Spinal cord (tissue), 10 donors: ENCODE measurements around the gene PDCD1. TPM values are rescaled to one million over a fixed set of nuclear protein-coding genes. Genes with fewer than 3 reads are reported as not detected.

ENCODE experiments used
- DNase-seq, 6 donors: peaks; one replicate each; pipeline versions ENCODE4 v3.0.0 to v3.0.0-alpha.2; 2013 to 2015; ENCODE audit warnings: low spot score in 6 of 6, low read depth in 4 of 6
- H3K27ac ChIP-seq: one replicate; pipeline ENCODE4 v1.5.1; 2013; ENCODE audit warnings: low read depth, low read length, control low read depth
- H3K27me3 ChIP-seq: one replicate; pipeline ENCODE4 v1.6.1; 2013; ENCODE audit warnings: low read length; ENCODE audit not compliant: control insufficient read depth, insufficient read depth
- H3K36me3 ChIP-seq: one replicate; pipeline ENCODE4 v1.6.1; 2013; ENCODE audit warnings: low read length; ENCODE audit not compliant: control insufficient read depth, insufficient read depth
- H3K4me1 ChIP-seq: one replicate; pipeline ENCODE4 v1.6.1; 2013; ENCODE audit warnings: low read length; ENCODE audit not compliant: control insufficient read depth, insufficient read depth
- H3K4me3 ChIP-seq: one replicate; pipeline ENCODE4 v1.5.1; 2013; ENCODE audit warnings: low read depth, low read length, control low read depth
- H3K9me3 ChIP-seq: one replicate; pipeline ENCODE4 v1.6.1; 2013; ENCODE audit warnings: low read length; ENCODE audit not compliant: control insufficient read depth, insufficient read depth
- WGBS: methylation state at CpG from one replicate; pipeline ENCODE4 v1.1.5; 2013; ENCODE audit warnings: missing lambda C conversion rate; ENCODE audit not compliant: insufficient coverage; 5-methylcytosine and 5-hydroxymethylcytosine counted together
- polyA plus RNA-seq, 2 donors: library from polyadenylated mRNA; unstranded; fragments of 120-200 nt; gene quantifications; one replicate each; pipeline ENCODE4 v1.2.1, GENCODE V29; 2013; ENCODE audit not compliant: insufficient read length in 2 of 2
- total RNA-seq, 2 donors: library from RNA; depleted of rRNA in 1 of 2; stranded (reverse); fragments of 120-200 nt in 1 of 2; fragments of >200 nt in 1 of 2; gene quantifications; one replicate each; pipeline versions ENCODE4 v1.2.3 to v1.2.4, GENCODE V29; 2013 to 2014
- donor health status: healthy.

The PDCD1 gene
- total and polyA plus RNA-seq, 4 donors = 0.06 to 0.20 TPM; not detected in 2

GRCh38 chr2:241814643-241815476 lies 43.8 kb downstream of the PDCD1 start:
- 87% methylated on average over 49 of the region's 52 CpGs for WGBS
- H3K9me3 ChIP-seq = no peaks in the 10 kb centered on the region
- no peak overlapping the region for H3K4me3 ChIP-seq
- no peak for DNase-seq
- peaks cover 15% of the 10 kb centered on the region for H3K36me3 ChIP-seq
- H3K4me1 ChIP-seq = peaks cover 54% of the 10 kb centered on the region
- H3K27ac ChIP-seq = no peak overlapping the region
- no peaks in the 10 kb centered on the region for H3K27me3 ChIP-seq

DNA sequence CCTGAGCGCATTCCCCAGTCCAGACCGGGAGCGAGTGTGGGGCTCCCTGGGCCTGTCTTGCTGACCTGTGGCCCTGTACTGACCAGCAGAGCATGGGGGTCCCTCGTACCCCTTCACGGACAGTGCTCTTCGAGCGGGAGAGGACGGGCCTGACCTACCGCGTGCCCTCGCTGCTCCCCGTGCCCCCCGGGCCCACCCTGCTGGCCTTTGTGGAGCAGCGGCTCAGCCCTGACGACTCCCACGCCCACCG lies 44.4 kb downstream of the PDCD1 start:
- Histone ChIP-seq H3K36me3 (peaks cover 15% of the 10 kb centered on the region), H3K9me3 (no peaks in the 10 kb centered on the region), H3K27ac (no peak overlapping the region), H3K4me1 (peaks cover 60% of the 10 kb centered on the region), H3K27me3 (no peaks in the 10 kb centered on the region), H3K4me3 (no peak overlapping the region)
- WGBS = 85% methylated on average over 17 of the region's 17 CpGs
- no peak for DNase-seq

DNA sequence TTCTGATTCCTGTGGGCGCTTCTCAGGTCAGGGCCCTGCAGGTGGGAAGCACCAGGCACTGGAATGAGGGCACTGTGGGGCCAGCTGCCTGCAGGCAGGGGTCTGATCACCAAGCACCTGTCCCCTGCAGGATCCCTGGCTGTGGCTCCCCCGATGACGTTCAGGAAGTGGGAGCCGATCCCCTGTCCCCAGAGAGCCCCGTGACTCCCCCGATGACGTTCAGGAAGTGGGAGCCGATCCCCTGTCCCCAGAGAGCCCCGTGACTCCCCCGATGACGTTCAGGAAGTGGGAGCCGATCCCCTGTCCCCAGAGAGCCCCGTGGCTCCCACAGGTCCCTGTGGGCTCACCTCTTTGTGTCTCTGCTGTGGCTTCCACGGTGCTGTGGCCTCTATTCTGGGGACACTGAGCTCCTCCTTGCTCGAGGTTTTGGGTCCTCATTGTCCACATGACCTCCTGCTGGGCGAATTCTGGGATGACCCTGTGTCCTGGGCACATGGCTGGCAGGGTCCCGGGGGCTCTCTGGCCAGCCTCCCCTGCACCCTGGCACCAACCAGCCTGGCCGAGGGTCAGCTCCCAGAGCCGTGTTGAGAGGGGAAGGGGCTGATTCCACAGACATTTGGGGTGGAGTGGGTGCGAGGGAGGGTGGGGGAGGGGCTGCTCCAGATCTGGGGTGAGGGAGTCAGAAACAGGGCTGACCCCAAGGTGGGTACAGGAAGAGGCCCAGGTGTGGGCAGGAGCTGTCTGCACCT lies 44.9 kb downstream of the PDCD1 start:
- Histone ChIP-seq H3K9me3 (no peaks in the 10 kb centered on the region), H3K27me3 (no peaks in the 10 kb centered on the region), H3K4me1 (peaks cover 63% of the 10 kb centered on the region), H3K36me3 (peaks cover 15% of the 10 kb centered on the region), H3K4me3 (no peak overlapping the region), H3K27ac (peak overlapping the region; percentile 47)
- no peak for DNase-seq
- 72% methylated on average over 20 of the region's 20 CpGs for WGBS

GRCh38 chr2:241812730-241813643 lies 45.7 kb downstream of the PDCD1 start:
- H3K4me1 ChIP-seq = peaks cover 65% of the 10 kb centered on the region
- 65% methylated on average over 40 of the region's 40 CpGs for WGBS
- peaks cover 15% of the 10 kb centered on the region for H3K36me3 ChIP-seq
- no peaks in the 10 kb centered on the region for H3K9me3 ChIP-seq
- DNase-seq = peak in 3 of 6 donors; percentile 42 to 80 (median 71)
- H3K4me3 ChIP-seq = no peak overlapping the region
- no peaks in the 10 kb centered on the region for H3K27me3 ChIP-seq
- H3K27ac ChIP-seq = peak overlapping the region; percentile 47

- WGBS = 83% methylated on average over 19 of the region's 20 CpGs
- peaks cover 65% of the 10 kb centered on the region for H3K4me1 ChIP-seq
- H3K27me3 ChIP-seq = no peaks in the 10 kb centered on the region
- H3K4me3 ChIP-seq = no peak overlapping the region
- peaks cover 15% of the 10 kb centered on the region for H3K36me3 ChIP-seq
- H3K9me3 ChIP-seq = no peaks in the 10 kb centered on the region
- peak in 1 of 6 donors; percentile 0 for DNase-seq
- peak overlapping the region; percentile 47 for H3K27ac ChIP-seq
Observed at GRCh38 chr2:241811952-241812729, 46.6 kb downstream of the PDCD1 start.

DNA sequence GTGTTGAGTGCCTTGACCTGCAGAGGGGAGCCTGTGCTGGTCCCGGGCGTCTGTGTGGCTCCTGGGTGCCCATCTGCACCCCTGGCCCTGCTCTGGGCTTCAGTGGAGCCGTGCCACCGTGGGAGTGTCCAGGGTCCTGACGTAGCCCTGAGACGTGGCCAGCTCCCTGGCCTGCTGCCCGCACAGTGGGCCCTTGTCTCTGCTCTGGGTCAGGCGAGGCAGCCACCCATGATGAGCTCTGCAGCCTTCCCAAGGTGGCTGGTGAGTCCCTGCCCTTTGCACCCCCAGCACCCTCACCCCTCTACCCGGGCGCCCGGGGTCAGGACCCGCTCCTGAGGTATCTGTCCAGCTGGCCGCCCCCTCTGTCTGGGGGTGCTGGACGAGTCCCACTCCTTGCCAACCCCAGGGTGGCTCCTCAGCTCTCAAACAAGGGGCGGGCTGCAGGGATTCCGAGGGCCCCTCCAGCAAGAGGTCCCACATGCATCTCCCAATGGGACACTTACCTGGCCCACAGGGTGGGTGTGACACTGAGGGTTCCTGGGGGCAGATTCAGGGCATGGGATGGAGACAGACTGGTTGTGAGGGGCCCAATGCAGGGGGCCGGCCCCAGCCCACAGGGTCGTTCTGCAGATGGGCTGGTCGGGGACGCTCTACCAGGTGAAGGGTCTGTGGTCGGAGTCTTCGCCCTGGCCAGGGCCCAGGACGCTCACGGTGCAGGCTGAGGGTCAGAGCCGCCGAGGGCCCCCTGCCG lies 47.3 kb downstream of the PDCD1 start:
- no peaks in the 10 kb centered on the region for H3K27me3 ChIP-seq
- peaks cover 9% of the 10 kb centered on the region for H3K36me3 ChIP-seq
- H3K4me1 ChIP-seq = peaks cover 65% of the 10 kb centered on the region
- WGBS = 77% methylated on average over 27 of the region's 27 CpGs
- no peaks in the 10 kb centered on the region for H3K9me3 ChIP-seq
- peak overlapping the region; percentile 57 for H3K27ac ChIP-seq
- no peak overlapping the region for H3K4me3 ChIP-seq
- peak in 1 of 6 donors; percentile 67 for DNase-seq

DNA sequence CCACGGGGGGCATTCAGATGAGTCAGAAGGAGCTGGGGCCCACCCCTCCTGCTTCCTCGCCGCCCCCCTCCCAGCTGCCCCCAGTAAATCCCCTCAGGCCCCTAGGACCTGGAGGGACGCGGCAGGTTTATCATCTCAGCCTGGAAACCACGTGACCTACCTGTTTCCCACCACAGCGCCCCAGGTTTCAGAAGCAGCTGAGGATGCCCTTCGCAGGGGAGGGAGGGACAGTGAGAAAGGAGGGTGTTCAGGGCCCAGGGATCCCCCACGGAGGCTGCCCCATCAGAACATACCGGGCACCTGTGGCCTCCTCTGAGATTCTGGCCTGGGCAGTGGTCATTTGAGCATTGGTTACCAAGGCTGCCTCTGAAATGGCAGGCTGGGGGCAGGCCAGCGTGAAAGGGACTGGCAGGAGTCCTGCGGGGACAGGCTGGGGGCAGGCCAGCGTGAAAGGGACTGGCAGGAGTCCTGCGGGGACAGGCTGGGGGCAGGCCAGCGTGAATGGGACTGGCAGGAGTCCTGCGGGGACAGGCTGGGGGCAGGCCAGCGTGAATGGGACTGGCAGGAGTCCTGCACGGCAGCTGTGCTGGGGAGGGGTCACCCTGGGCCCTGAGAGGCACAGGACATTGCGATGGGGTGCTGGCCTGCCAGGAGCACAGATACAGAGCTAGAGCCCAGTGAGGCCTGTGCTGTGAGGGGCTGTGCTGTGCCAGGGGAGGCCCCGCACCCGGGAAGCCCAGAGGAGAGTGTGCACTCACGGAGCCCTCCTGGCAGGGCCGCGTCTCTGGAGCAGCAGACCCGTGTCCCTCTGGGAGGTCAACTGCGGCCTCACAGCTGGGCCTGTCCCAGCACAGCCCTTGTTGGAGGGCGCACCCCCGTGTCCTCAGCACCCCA lies 48.1 kb downstream of the PDCD1 start:
- Histone ChIP-seq H3K9me3 (no peaks in the 10 kb centered on the region), H3K4me3 (no peak overlapping the region), H3K36me3 (peaks cover under 1% of the 10 kb centered on the region), H3K4me1 (peaks cover 62% of the 10 kb centered on the region), H3K27me3 (no peaks in the 10 kb centered on the region), H3K27ac (peak overlapping the region; percentile 57)
- DNase-seq = peak in 1 of 6 donors; percentile 62
- WGBS = 54% methylated on average over 21 of the region's 28 CpGs
